ENCODE results near the gene ST6GALNAC5.

Gene ST6GALNAC5

GRCh38 chr1:77076759-77077158, 209.5 kb downstream of the ST6GALNAC5 start:
- Histone ChIP-seq H3K4me3 (no peak overlapping the region), H3K36me3 (replicated peaks) (no peaks in the 10 kb centered on the region), H3K27me3 (ENCODE audit: low read depth) (no peaks in the 10 kb centered on the region), H3K4me1 (no peaks in the 10 kb centered on the region), H3K9me3 (no peaks in the 10 kb centered on the region)
- in situ Hi-C loops (cut with MboI; ENCODE audit: low sequenced_read_pairs), result no loop called here
- DNase-seq (ENCODE audit: low spot score in 2 of 2), result no peak

- Histone ChIP-seq H3K4me3 (no peak overlapping the region), H3K9me3 (no peaks in the 10 kb centered on the region), H3K36me3 (replicated peaks) (no peaks in the 10 kb centered on the region), H3K27me3 (ENCODE audit: low read depth) (no peaks in the 10 kb centered on the region), H3K4me1 (peaks cover 5% of the 10 kb centered on the region; the same call in 1 of the 2 replicates)
- DNase-seq (ENCODE audit: low spot score in 2 of 2), result no peak
- in situ Hi-C loops (cut with MboI; ENCODE audit: low sequenced_read_pairs), result no loop called here
Measured at GRCh38 chr1:77081834-77082233, 214.6 kb downstream of the ST6GALNAC5 start.

DNA sequence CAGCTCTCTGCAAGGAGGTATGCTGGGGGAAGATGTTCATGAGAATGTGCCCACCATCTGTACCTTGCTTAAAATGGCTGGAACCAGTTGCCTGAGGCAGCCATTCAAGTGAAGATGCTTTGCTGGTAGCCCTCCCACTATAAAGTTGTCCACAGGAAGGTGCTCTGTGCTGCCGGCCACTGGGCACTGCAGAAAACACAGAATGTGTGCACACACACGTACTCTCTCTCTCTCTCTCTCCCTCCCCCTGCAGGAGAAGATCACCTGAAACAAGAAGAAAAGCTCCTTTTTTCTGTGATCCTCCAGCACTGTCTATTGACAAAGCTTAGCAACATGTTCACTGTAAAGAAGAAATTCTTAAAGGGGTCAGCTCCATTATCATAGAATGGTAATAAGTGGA, 217.2 kb downstream of the ST6GALNAC5 start:
- Histone ChIP-seq H3K4me3 (no peak overlapping the region), H3K27me3 (ENCODE audit: low read depth) (no peaks in the 10 kb centered on the region), H3K4me1 (peaks cover 5% of the 10 kb centered on the region; the same call in 1 of the 2 replicates), H3K36me3 (replicated peaks) (no peaks in the 10 kb centered on the region), H3K9me3 (no peaks in the 10 kb centered on the region)
- no peak for DNase-seq (ENCODE audit: low spot score in 2 of 2)
- in situ Hi-C loops (cut with MboI; ENCODE audit: low sequenced_read_pairs), result no loop called here

DNA sequence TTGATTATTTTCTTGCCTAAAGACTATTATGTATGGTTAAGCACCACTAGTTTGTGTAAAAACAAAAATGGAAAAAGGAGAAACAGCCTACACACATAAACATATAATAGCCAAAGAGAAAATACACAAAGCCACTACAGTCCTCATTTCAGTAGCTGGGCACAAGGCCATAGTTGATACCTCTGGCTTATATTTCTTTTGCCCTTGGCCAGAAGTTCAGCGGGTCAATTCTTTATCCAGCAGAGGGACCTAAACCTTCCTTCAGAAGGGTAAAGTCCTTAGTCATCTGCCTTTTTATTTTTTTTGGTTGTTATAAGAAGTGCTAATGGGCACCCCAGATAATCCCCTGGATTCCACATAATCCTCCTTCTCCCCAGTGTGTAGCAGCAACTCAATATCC, 217.8 kb downstream of the ST6GALNAC5 start:
- DNase-seq (ENCODE audit: low spot score in 2 of 2), result no peak
- in situ Hi-C loops (cut with MboI; ENCODE audit: low sequenced_read_pairs), result no loop called here
- Histone ChIP-seq H3K4me1 (peaks cover 5% of the 10 kb centered on the region; the same call in 1 of the 2 replicates), H3K9me3 (no peaks in the 10 kb centered on the region), H3K36me3 (replicated peaks) (no peaks in the 10 kb centered on the region), H3K4me3 (no peak overlapping the region), H3K27me3 (ENCODE audit: low read depth) (no peaks in the 10 kb centered on the region)

GRCh38 chr1:77089756-77090155, 222.5 kb downstream of the ST6GALNAC5 start:
- no peaks in the 10 kb centered on the region for H3K9me3 ChIP-seq
- no peaks in the 10 kb centered on the region for H3K27me3 ChIP-seq (ENCODE audit: low read depth)
- no peak overlapping the region for H3K4me3 ChIP-seq
- no peak for DNase-seq (ENCODE audit: low spot score in 2 of 2)
- H3K36me3 ChIP-seq (replicated peaks), result no peaks in the 10 kb centered on the region
- H3K4me1 ChIP-seq, result no peaks in the 10 kb centered on the region
- in situ Hi-C loops (cut with MboI; ENCODE audit: low sequenced_read_pairs), result no loop called here

- in situ Hi-C loops (cut with MboI; ENCODE audit: low sequenced_read_pairs), result no loop called here
- no peak overlapping the region for H3K4me3 ChIP-seq
- H3K9me3 ChIP-seq, result no peaks in the 10 kb centered on the region
- DNase-seq (ENCODE audit: low spot score in 2 of 2), result no peak
- H3K4me1 ChIP-seq, result no peaks in the 10 kb centered on the region
- H3K36me3 ChIP-seq (replicated peaks), result no peaks in the 10 kb centered on the region
- no peaks in the 10 kb centered on the region for H3K27me3 ChIP-seq (ENCODE audit: low read depth)
Measured at GRCh38 chr1:77095236-77095635, 228.0 kb downstream of the ST6GALNAC5 start.

GRCh38 chr1:77096496-77097255, 229.4 kb downstream of the ST6GALNAC5 start:
- Histone ChIP-seq H3K36me3 (replicated peaks) (no peaks in the 10 kb centered on the region), H3K4me3 (no peak overlapping the region), H3K27me3 (ENCODE audit: low read depth) (no peaks in the 10 kb centered on the region), H3K4me1 (no peaks in the 10 kb centered on the region), H3K9me3 (no peaks in the 10 kb centered on the region)
- in situ Hi-C loops (cut with MboI; ENCODE audit: low sequenced_read_pairs), result no loop called here
- DNase-seq (ENCODE audit: low spot score in 2 of 2), result no peak

- H3K27me3 ChIP-seq (ENCODE audit: low read depth), result no peaks in the 10 kb centered on the region
- in situ Hi-C loops (cut with MboI; ENCODE audit: low sequenced_read_pairs), result no loop called here
- DNase-seq (ENCODE audit: low spot score in 2 of 2), result no peak
- H3K9me3 ChIP-seq, result no peaks in the 10 kb centered on the region
- H3K4me1 ChIP-seq, result no peaks in the 10 kb centered on the region
- H3K36me3 ChIP-seq (replicated peaks), result no peaks in the 10 kb centered on the region
- no peak overlapping the region for H3K4me3 ChIP-seq
Measured at GRCh38 chr1:77100875-77101274, 233.6 kb downstream of the ST6GALNAC5 start.

DNA sequence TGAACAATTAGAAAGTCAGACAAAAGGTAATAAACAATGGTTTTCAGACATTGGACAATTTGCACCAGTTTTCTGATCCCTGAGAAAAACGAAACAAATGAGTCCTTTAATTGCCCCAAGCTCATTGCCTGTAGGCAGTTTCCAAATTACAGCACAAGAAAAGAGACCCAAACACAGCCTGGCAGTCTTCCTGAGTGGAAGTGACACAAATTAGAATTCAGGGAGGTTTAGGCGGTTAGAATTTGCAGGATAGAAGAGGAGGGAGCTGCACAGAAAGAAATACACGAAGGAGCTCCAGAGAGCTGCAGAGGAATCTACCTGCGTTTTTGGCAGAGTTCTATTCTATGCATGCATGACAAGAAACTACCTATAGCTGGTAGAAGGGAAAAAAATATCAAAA, 236.2 kb downstream of the ST6GALNAC5 start:
- DNase-seq (ENCODE audit: low spot score in 2 of 2), result no peak
- no peaks in the 10 kb centered on the region for H3K9me3 ChIP-seq
- in situ Hi-C loops (cut with MboI; ENCODE audit: low sequenced_read_pairs), result no loop called here
- H3K36me3 ChIP-seq (replicated peaks), result no peaks in the 10 kb centered on the region
- no peaks in the 10 kb centered on the region for H3K4me1 ChIP-seq
- no peaks in the 10 kb centered on the region for H3K27me3 ChIP-seq (ENCODE audit: low read depth)
- no peak overlapping the region for H3K4me3 ChIP-seq

DNA sequence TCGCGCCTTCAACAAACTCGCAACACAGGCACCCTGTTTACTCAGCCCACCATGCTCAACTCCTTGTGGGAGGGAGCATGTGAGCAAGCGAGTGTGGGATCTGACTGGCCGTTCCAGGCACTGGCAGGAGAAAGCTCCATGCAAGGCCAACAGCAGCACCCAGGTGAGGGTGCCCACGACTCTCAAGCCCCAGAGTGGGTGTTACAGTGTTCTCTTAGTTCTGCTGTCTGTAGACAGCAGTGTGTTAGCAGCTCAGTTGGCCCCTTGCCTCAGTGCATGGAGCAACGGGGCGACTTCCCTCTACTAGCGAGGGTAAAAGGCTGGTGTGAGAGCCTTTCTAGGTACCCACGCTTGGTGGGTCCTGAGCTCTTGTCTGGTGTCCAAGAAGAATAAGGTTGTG, 237.4 kb downstream of the ST6GALNAC5 start:
- in situ Hi-C loops (cut with MboI; ENCODE audit: low sequenced_read_pairs), result no loop called here
- Histone ChIP-seq H3K4me3 (no peak overlapping the region), H3K27me3 (ENCODE audit: low read depth) (no peaks in the 10 kb centered on the region), H3K36me3 (replicated peaks) (no peaks in the 10 kb centered on the region), H3K9me3 (no peaks in the 10 kb centered on the region), H3K4me1 (no peaks in the 10 kb centered on the region)
- DNase-seq (ENCODE audit: low spot score in 2 of 2), result no peak
